ENCODE data around the gene PPP2R5C.

The PPP2R5C gene

GRCh38 chr14:101922866-101923265, 161.4 kb downstream of the PPP2R5C start:
- no peak for DNase-seq

- DNase-seq = no peak
Observed at GRCh38 chr14:101925152-101925551, 163.6 kb downstream of the PPP2R5C start.

- no peak for DNase-seq
Observed at GRCh38 chr14:101926085-101926484, 164.6 kb downstream of the PPP2R5C start.

- no peak for DNase-seq
Observed at GRCh38 chr14:101926620-101927019, 165.1 kb downstream of the PPP2R5C start.

GRCh38 chr14:101927859-101928258, 166.3 kb downstream of the PPP2R5C start:
- DNase-seq = peak; percentile 97 to 99 (median 98)

- DNase-seq = peak in 1 of 3 donors; percentile 10
Observed at GRCh38 chr14:101928415-101928841, 166.9 kb downstream of the PPP2R5C start.

- DNase-seq = no peak
Observed at GRCh38 chr14:101929096-101929495, 167.6 kb downstream of the PPP2R5C start.

- no peak for DNase-seq
Observed at GRCh38 chr14:101929946-101930345, 168.4 kb downstream of the PPP2R5C start.

- no peak for DNase-seq
Observed at GRCh38 chr14:101932673-101933072, 171.2 kb downstream of the PPP2R5C start.

GRCh38 chr14:101933209-101933608, 171.7 kb downstream of the PPP2R5C start:
- DNase-seq = no peak

GRCh38 chr14:101934601-101935150, 173.2 kb downstream of the PPP2R5C start:
- DNase-seq = peak; percentile 52 to 71 (median 52)

- no peak for DNase-seq
Observed at GRCh38 chr14:101937926-101938767, 176.6 kb downstream of the PPP2R5C start.

- DNase-seq = peak; percentile 33 to 68 (median 49)
Observed at GRCh38 chr14:101939646-101940170, 178.2 kb downstream of the PPP2R5C start.

- DNase-seq = no peak
Observed at GRCh38 chr14:101944451-101944850, 182.9 kb downstream of the PPP2R5C start.

GRCh38 chr14:101945171-101945570, 183.7 kb downstream of the PPP2R5C start:
- no peak for DNase-seq

GRCh38 chr14:101947577-101947903, 186.0 kb downstream of the PPP2R5C start:
- DNase-seq = no peak

GRCh38 chr14:101947904-101948665, 186.6 kb downstream of the PPP2R5C start:
- DNase-seq = peak; percentile 100

- peak in 1 of 3 donors; percentile 34 for DNase-seq
Observed at GRCh38 chr14:101948666-101949216, 187.2 kb downstream of the PPP2R5C start.

- no peak for DNase-seq
Observed at GRCh38 chr14:101950100-101950499, 188.6 kb downstream of the PPP2R5C start.

GRCh38 chr14:101950516-101951215, 189.2 kb downstream of the PPP2R5C start:
- no peak for DNase-seq

- DNase-seq = no peak
Observed at GRCh38 chr14:101953151-101953550, 191.6 kb downstream of the PPP2R5C start.

GRCh38 chr14:101954501-101954900, 193.0 kb downstream of the PPP2R5C start:
- no peak for DNase-seq
